ENCODE data around the gene PPM1J.

The PPM1J gene

GRCh38 chr1:112688781-112689193 lies 26.3 kb downstream of the PPM1J start:
- no peak for DNase-seq (ENCODE audit: low read depth in 2 of 2, low spot score in 1 of 2)

GRCh38 chr1:112687785-112688496 lies 27.2 kb downstream of the PPM1J start:
- no peak for DNase-seq (ENCODE audit: low read depth in 2 of 2, low spot score in 1 of 2)

- no peak for DNase-seq (ENCODE audit: low read depth in 2 of 2, low spot score in 1 of 2)
Observed at GRCh38 chr1:112687361-112687760, 27.8 kb downstream of the PPM1J start.

GRCh38 chr1:112686835-112687234 lies 28.3 kb downstream of the PPM1J start:
- DNase-seq (ENCODE audit: low read depth in 2 of 2, low spot score in 1 of 2) = no peak

- DNase-seq (ENCODE audit: low read depth in 2 of 2, low spot score in 1 of 2) = no peak
Observed at GRCh38 chr1:112686417-112686816, 28.7 kb downstream of the PPM1J start.

- DNase-seq (ENCODE audit: low read depth in 2 of 2, low spot score in 1 of 2) = no peak
Observed at GRCh38 chr1:112685913-112686312, 29.2 kb downstream of the PPM1J start.

- DNase-seq (ENCODE audit: low read depth in 2 of 2, low spot score in 1 of 2) = no peak
Observed at GRCh38 chr1:112678605-112679004, 36.5 kb downstream of the PPM1J start.

- DNase-seq (ENCODE audit: low read depth in 2 of 2, low spot score in 1 of 2) = no peak
Observed at GRCh38 chr1:112677501-112677900, 37.6 kb downstream of the PPM1J start.

- no peak for DNase-seq (ENCODE audit: low read depth in 2 of 2, low spot score in 1 of 2)
Observed at GRCh38 chr1:112676543-112676942, 38.6 kb downstream of the PPM1J start.

- DNase-seq (ENCODE audit: low read depth in 2 of 2, low spot score in 1 of 2) = no peak
Observed at GRCh38 chr1:112675728-112676381, 39.3 kb downstream of the PPM1J start.

- DNase-seq (ENCODE audit: low read depth in 2 of 2, low spot score in 1 of 2) = peak in 1 of 2 donors; percentile 13
Observed at GRCh38 chr1:112674986-112675727, 40.0 kb downstream of the PPM1J start.

- peak in 1 of 2 donors; percentile 25 for DNase-seq (ENCODE audit: low read depth in 2 of 2, low spot score in 1 of 2)
Observed at GRCh38 chr1:112674440-112674985, 40.6 kb downstream of the PPM1J start, which contains the start of gene MOV10. TSS of gene MOV10 (plus strand) at chr1:112674659. CDS start at chr1:112674913, 254 bp downstream.

GRCh38 chr1:112673592-112674439 lies 41.3 kb downstream of the PPM1J start:
- no peak for DNase-seq (ENCODE audit: low read depth in 2 of 2, low spot score in 1 of 2)

- no peak for DNase-seq (ENCODE audit: low read depth in 2 of 2, low spot score in 1 of 2)
Observed at GRCh38 chr1:112672842-112673241, 42.3 kb downstream of the PPM1J start.

GRCh38 chr1:112672009-112672408 lies 43.1 kb downstream of the PPM1J start:
- DNase-seq (ENCODE audit: low read depth in 2 of 2, low spot score in 1 of 2) = no peak

- no peak for DNase-seq (ENCODE audit: low read depth in 2 of 2, low spot score in 1 of 2)
Observed at GRCh38 chr1:112666946-112667345, 48.2 kb downstream of the PPM1J start.

GRCh38 chr1:112665857-112666256 lies 49.3 kb downstream of the PPM1J start:
- no peak for DNase-seq (ENCODE audit: low read depth in 2 of 2, low spot score in 1 of 2)
